SK-N-SH (cell line): ENCODE data around the gene ADGRG2.

Experiments used
- EP300 ChIP-seq, 2 experiments: IDR thresholded peaks; 2 replicates each; pipeline versions ENCODE4 v1.4.0 to v1.6.1; 2012; ENCODE audit warnings: borderline replicate concordance in 1 of 2, low read depth in 1 of 2, low read length in 1 of 2
- MXI1 ChIP-seq: IDR thresholded peaks from 2 replicates; pipeline ENCODE4 v1.6.1; 2012; ENCODE audit warnings: mild to moderate bottlenecking, low read depth, low read length, improper control_type of control experiment
- RAD21 ChIP-seq: IDR thresholded peaks from 2 replicates; pipeline ENCODE4 v1.6.1; 2012; ENCODE audit warnings: mild to moderate bottlenecking, low read length
- SMC3 ChIP-seq: IDR thresholded peaks from 2 replicates; pipeline ENCODE4 v1.6.1; 2012; ENCODE audit warnings: low read depth, low read length, improper control_type of control experiment
- TAF1 ChIP-seq: IDR thresholded peaks from 2 replicates; pipeline ENCODE4 v1.6.1; 2012; ENCODE audit warnings: low read depth, mild to moderate bottlenecking, low read length, moderate library complexity, borderline replicate concordance
- TF ChIP-seq, protein P1 (sequence below): IDR thresholded peaks from 2 replicates; pipeline ENCODE4 v1.6.1; 2012; ENCODE audit warnings: mild to moderate bottlenecking, low read depth, low read length, moderate library complexity
- TF ChIP-seq, protein P2 (sequence below): fragments of 200-600 bp; sonication (generic); IDR thresholded peaks from 2 replicates; pipeline ENCODE4 v1.6.1; 2017; ENCODE audit warnings: antibody characterized with exemption, mild to moderate bottlenecking, moderate library complexity

DNA sequence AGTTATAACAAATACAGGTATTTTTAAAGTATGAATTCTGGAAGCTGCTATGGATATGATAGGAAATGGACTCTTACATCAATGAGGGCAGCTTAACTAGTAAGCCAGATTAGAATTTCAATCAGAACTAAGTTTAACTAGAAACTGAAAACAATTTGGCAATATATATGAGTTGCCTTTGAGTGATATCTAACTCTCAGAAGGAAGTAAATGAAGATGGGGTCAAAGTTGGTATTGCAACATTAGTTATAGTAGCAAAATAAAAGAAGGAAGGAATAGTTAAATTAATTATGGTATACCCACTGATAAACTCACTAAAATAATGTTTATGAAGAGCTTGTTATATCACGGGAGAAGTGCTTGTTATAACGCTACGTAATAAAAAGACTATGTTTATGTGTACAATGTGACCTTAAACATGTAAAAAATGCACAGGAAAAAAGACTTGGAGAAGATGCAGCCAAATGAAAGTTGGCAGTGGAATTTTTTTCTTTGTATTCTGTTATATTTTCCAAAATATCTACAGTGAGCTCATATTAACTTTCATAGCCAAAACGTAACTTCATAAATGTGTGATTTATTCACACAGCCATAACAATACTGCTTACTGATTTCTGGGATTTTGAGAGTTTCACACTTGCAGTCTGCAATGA, 172.9 kb downstream of the ADGRG2 start:
- TF ChIP-seq, protein P1, sequence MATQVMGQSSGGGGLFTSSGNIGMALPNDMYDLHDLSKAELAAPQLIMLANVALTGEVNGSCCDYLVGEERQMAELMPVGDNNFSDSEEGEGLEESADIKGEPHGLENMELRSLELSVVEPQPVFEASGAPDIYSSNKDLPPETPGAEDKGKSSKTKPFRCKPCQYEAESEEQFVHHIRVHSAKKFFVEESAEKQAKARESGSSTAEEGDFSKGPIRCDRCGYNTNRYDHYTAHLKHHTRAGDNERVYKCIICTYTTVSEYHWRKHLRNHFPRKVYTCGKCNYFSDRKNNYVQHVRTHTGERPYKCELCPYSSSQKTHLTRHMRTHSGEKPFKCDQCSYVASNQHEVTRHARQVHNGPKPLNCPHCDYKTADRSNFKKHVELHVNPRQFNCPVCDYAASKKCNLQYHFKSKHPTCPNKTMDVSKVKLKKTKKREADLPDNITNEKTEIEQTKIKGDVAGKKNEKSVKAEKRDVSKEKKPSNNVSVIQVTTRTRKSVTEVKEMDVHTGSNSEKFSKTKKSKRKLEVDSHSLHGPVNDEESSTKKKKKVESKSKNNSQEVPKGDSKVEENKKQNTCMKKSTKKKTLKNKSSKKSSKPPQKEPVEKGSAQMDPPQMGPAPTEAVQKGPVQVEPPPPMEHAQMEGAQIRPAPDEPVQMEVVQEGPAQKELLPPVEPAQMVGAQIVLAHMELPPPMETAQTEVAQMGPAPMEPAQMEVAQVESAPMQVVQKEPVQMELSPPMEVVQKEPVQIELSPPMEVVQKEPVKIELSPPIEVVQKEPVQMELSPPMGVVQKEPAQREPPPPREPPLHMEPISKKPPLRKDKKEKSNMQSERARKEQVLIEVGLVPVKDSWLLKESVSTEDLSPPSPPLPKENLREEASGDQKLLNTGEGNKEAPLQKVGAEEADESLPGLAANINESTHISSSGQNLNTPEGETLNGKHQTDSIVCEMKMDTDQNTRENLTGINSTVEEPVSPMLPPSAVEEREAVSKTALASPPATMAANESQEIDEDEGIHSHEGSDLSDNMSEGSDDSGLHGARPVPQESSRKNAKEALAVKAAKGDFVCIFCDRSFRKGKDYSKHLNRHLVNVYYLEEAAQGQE: no peak
- TF ChIP-seq SMC3 (no peak), EP300 (IDR thresholded peaks at IDR 0.05; ENCODE audit: borderline replicate concordance in 1 of 2, low read depth in 1 of 2, low read length in 1 of 2) (no peak), RAD21 (no peak), TAF1 (no peak), MXI1 (no peak)
- TF ChIP-seq, protein P2, sequence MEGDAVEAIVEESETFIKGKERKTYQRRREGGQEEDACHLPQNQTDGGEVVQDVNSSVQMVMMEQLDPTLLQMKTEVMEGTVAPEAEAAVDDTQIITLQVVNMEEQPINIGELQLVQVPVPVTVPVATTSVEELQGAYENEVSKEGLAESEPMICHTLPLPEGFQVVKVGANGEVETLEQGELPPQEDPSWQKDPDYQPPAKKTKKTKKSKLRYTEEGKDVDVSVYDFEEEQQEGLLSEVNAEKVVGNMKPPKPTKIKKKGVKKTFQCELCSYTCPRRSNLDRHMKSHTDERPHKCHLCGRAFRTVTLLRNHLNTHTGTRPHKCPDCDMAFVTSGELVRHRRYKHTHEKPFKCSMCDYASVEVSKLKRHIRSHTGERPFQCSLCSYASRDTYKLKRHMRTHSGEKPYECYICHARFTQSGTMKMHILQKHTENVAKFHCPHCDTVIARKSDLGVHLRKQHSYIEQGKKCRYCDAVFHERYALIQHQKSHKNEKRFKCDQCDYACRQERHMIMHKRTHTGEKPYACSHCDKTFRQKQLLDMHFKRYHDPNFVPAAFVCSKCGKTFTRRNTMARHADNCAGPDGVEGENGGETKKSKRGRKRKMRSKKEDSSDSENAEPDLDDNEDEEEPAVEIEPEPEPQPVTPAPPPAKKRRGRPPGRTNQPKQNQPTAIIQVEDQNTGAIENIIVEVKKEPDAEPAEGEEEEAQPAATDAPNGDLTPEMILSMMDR: no peak
